Suppressor macrophage treated with lipopolysaccharide for 4 hours (primary cell): ENCODE data around the gene ST3GAL2.
"Not testable (repeated sequence)": the region's sequence is repeated elsewhere in the genome, so short reads cannot be mapped to it uniquely, and the experiment has no call there.

ENCODE experiments used
- DNase-seq: peaks from one replicate; pipeline ENCODE4 v3.0.0-alpha.2; 2020

The ST3GAL2 gene

DNA sequence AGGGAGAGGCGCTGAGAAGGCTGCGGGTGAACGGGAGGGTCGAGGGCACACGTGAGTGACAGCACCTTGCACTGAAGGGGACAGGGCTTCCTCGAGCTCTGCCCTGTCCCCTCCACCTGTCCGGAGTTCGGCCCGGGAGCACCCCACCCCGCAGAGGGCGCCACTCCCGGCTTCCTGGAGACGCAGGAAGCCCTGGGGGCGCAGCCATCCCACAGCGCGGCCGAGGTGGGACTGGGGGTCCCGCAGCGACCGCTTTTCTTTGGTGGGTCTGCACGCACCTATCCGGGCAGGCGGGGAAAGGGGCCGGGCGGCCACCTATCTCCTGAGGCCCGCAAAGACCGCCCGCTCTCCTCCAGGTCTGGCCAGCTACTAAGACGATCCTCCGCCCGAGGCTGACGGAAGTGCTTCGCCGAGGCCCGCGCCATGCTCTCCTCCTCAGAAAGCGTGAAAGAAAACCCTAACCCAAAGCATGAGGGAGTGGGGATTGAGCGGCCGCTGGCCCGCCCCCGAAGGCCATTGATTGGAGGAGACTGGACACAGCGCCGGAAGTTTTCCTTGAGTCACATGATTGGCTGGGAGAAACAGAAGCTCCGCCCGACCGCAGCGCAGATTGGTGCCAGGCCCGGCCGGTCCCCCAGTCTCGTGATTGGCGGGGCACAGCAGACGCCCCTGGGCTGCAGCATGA is 57.8 kb downstream of the ST3GAL2 start:
- peak; percentile 97 for DNase-seq

DNA sequence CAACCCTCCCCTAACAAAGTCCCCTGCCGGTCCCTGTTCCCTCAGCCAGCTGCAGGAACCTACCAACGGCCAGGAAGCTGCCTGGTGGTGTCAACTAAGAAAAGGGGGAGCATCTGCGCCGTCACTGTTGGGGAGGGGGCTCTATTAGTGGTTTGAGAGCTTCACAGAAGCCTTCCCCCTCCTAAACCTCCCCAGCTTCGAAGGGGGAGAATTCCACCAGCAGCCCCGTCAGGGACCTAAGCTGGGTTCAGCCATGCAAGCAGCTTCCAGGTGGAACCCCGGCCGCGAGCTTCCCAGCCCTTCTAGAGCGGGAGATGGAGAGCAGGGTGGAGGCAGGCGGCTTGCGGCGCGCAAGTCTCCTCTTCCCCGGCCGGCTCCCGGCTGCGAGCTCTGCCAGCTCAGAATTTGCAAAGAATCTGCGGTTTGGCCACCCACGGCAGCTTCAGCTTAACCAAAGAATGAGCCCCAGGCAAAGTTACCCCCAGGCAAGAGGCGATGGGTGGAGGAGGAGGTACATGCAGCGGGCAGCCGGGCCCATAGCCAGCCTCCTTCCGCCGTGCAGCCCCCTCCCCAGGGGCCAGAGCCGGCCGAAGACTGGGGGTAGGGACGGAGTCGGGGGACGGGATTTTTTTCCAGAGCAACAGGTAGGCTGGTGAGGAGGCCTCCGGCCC is 58.5 kb downstream of the ST3GAL2 start:
- peak; percentile 63 for DNase-seq

DNA sequence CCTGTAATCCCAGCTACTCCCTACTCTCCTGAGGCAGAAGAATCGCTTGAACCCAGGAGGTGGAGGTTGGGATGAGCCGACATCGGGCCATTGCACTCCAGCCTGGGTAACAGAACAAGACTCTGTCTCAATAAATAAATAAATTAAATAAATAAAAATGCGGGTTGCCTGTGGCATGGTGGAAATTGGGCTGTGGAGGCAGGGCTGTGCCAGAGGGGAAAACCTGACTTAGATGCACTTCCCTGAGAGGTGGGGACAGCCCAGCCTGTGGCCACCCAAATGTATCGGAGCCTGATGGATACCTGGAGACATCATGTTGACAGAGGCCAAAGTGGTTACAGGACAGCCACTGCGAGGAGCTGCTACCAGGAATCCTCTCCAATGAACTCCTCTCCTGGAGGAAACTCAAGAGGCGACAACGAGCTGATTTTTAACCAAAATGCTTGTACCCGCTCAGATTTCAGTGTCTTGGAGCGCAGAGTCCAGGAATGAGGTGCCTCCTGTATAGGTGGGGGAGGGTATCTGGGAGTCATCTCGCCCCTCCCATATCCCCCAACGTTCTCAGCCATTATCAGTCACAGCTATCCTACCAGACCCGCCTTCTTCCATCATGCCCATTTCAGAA is 59.9 kb downstream of the ST3GAL2 start:
- DNase-seq, result no peak

DNA sequence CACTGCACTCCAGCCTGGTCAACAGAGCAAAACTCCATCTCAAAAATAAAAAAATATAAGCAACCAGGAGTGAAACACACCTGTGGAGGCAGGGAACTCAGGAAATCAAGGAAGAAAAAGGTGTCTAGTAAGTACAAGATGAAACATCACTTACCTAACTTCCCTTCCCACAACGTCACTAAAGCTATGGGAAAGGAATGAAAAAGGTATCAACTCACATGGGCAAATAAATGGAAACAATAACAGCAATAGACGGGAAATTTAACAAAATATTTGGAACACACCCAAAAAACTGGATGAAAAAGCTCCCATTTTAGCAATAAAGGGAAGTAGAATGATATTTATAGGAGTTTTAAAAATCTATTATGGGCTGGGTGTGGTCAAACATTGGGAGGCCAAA is 61.1 kb downstream of the ST3GAL2 start:
- DNase-seq, result no peak

DNA sequence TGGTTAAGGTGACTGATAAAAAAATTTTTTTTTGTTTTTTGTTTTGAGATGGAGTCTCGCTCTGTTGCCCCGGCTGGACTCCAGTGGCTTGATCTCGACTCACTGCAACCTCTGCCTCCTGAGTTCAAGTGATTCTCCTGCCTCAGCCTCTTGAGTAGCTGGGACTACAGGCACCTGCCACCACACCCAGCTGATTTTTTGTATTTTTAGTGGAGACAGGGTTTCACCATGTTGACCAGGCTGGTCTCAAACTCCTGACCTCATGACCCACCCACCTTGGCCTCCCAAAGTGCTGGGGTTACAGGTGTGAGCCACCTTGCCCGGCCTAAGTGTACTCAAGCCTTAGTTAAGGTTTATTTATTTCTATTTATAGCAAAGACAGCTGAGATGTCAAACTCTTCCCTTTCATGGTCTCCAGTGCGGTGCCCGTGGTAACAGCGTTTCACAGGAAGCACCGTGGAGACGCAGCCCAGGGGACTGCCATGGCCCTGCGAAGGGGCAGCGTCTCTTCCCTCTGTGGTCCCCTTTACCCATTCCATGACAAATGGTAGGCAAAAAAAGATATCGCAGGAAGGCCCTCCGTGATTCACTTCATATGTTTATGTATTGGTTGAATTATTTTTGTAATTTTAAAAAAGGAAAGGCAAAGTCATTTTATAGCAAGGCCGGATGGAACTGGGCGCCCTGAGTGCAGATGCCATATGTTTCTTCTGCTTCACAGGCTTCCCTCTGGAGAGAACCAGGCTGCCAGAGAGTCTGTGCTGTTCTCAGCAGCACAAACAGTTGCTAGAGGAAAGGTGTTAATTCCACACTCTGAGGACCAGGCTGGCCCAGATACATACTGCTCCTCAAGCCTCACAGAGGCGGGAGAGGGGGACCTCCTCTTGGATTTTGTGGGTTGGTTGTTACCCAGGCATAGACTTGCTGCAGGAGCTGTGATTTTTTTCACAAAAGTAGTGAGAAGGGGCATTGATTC is 63.0 kb downstream of the ST3GAL2 start:
- DNase-seq, result no peak

DNA sequence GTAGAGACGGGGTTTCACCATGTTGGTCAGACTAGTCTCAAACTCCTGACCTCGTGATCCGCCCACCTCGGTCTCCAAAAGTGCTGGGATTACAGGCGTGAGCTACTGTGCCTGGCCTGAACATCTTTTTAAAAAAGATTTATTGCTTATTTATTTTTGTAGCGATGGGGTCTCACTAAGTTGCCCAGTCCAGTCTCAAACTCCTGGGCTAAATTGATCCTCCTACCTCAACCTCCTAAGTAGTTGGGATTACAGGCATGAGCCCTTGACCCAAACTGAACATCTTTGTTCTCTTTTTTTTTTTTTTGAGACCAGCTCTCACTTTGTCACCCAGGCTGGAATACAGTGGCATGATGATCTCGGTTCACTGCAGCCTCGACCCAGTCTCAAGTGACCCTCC is 64.7 kb downstream of the ST3GAL2 start:
- DNase-seq, result no peak

DNA sequence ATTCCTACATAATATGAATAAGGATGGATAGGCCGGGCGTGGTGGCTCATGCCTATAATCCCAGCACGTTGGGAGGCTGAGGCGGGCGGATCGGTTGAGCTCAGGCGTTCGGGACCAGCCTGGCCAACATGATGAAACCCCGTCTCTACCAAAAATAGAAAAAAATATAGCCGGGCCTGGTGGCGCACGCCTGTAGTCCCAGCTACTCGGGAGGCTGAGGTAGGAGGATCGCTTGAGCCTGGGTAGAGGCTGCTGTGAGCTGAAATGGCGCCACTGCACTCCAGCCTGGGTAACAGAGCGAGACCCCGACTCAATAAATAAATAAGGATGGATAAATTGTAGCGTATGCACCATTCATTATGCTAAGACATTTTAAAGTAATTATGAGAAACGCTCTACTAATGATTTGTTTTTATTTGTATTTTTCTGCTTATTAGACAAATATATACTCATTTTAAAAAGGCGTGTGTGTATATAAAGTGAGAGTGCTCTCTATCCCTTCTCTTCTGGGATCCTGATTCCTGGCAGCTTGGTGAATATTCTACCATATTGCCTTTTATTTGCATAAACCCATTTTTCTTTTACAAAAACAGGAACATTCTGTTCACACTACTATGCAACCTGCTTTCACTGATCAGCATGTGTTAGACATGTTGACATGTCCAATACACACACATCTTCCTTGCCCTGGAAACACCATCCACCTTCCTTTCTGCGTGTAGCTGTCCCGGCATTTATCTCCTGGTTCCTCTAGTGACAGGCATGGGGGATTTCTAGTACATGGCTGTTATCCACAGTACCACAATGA is 65.8 kb downstream of the ST3GAL2 start:
- DNase-seq, result no peak

DNA sequence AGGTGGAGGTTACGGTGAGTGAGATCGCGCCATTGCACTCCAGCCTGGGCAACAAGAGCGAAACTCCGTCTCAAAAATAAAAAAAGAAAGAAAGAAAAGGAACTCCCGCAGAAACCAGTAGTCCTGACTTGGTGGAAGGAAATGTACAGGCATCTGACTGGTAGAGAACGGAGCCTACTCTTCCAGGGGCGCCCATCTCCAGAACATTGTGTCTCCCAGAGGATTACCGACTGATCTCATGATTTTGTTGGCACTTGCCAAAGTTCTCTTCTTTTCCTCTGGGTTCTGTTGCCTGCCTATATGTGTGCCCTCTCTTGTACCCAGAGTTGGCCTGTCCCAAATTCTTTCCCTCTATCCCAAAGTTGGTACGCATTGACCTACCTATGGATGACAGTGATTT is 68.0 kb downstream of the ST3GAL2 start:
- DNase-seq, result no peak

DNA sequence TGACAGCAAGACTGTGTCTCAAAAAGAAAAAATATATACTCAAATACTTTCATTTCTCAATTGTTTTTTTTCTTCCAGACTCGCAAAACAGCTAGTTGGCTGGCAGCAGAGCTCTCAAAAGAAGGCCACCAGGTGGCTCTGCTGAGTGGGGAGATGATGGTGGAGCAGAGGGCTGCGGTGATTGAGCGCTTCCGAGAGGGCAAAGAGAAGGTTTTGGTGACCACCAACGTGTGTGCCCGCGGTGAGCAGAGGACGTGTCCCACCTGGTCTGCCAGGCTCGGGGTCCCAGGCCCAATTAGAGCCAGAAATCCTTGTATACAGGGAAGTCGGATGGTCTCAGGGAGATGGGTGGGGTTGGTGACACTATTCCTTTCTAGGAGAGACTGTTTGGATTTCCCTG is 68.8 kb downstream of the ST3GAL2 start:
- peak; percentile 15 for DNase-seq

DNA sequence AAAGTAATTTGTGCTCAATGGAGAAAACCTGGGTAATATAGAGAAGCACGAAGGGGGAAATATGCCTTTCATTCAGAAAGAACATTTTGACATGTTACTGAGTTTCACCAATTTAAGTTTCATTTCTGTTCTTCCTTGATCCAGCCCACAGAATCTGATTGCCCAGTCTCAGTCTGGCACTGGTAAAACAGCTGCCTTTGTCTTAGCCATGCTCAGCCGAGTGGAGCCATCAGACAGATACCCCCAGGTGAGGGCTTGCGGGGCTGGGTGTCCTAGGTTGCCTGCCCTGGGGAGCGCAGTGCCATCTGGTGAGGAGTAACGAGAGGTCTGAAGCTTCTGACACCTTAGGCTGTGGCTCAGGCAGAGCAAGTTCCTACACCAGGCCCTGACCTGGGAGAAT is 74.5 kb downstream of the ST3GAL2 start:
- DNase-seq, result no peak

DNA sequence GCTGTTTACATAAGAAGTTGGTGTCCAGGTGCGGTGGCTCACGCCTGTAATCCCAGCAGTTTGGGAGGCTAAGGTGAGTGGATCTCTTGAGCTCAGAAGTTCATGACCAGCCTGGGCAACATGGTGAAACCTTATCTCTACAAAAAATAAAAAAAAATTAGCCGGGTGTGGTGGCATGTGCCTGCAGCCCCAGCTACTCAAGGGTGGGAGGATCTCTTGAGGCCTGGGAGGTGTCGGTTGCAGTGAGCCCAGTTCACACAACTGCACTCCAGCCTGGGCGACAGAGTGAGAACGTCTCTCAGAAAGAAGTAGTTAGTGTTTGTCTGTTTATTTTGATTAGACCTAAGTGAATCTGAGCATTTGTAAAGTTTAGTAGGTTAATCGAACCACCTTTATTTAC is 79.3 kb downstream of the ST3GAL2 start:
- no peak for DNase-seq

DNA sequence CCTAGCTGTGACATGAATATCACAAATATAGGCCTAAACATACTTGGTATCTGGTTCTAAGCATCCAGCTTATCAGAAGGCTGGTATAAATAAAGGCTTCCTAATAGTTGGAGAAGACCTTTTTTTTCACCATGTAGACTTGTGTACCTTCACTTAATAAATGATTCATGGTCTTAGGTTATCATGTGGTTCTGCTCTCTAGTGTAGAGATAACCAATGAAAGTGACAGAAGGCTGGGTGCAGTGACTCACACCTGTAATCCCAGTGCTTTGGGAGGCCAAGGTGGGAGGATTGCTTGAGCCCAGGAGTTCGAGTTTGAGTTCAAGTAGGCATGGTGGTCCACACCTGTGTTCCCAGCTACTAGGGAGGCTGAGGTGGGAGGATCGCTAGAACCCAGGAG is 89.1 kb downstream of the ST3GAL2 start:
- no peak for DNase-seq

DNA sequence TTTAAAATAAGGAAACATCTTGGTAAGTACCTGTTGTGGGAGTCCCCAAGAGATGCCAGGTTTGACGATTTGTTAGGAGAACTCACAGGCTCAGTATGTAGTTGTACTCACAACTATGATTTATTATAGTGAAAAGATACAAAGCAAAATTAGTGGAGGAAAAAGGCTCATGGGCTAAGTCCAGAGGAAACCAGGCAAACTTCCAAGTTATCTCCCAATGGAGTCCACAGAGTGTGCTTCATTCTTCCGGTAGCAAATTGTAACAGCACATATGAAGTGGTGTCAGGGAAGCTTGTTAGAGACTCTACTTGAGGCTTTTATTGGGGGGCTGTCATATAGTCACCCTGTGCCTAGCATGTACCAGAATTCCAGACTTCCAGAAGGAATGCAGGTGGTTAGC is 89.9 kb downstream of the ST3GAL2 start:
- no peak for DNase-seq

DNA sequence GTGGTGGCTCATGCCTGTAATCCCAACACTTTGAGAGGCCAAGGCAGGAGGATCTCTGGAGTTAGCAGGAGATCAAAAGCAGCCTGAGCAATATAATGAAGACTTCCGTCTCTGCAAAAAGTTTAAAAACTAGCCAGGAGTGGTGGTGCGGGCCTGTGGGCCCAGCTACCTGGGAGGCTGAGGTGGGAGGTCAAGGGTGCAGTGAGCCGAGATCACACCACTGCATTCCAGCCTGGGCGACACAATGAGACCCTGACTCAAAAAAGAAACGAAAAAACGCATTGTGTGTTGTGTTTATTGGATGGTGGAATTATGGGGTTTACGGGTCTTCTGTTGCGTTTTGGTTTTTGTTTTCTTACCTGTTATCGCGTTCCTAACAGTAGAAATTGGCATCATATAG is 93.1 kb downstream of the ST3GAL2 start:
- no peak for DNase-seq

DNA sequence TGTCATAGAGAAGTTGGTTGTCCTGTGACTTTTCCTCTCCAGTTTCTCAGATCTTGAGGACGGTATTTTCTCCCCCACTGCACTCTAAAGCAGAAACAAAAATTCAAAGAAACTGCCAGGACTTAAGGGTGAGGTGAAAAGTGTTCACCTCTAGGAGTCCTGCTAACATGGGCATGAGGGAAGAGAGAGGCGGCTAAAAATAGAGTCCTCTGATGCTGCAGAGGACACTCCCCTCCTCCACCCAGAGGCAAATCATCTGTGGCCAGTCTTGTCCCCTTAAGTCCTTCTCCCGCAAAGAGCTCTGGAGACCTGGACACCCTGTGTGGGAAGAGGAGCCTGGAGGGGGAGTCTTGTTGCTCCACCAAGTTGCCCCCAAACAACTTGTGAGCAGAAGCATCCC is 96.9 kb downstream of the ST3GAL2 start:
- no peak for DNase-seq

DNA sequence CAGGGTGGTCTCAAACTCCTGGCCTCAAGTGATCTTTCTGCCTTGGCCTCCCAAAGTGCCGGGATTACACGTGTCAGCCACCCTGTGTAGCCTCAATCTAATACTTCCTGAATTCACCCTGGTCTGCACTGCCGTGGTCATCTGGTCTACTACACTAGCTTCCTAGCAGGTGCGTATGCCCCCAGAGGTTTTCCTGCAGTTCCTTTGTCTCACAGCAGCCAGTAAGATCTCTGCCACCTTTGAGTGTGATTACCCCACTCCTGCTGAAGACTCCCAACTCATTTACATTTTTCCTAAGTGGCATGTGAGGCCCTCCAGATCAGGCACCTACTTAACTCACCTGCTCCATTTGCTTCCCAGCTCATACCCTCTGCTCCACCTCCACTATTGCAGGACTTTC is 97.3 kb downstream of the ST3GAL2 start:
- DNase-seq, result no peak

DNA sequence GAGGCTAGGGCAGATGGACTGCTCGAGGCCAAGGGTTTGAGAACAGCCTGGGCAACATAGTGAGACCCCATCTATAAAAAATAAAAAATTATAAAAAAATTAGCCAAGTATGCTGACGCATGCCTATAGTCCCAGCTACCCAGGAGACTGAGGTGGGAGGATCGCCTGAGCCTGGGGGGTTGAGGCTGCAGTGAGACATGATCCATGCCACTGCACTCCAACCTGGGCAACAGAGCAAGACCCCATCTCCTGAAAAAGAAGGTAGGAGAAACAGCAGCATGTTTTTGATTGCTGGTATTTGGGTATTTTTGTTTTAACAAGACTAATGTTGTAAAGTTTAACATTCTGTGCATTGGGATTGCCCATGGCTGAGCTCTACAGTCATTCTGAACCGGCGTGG is 101.1 kb downstream of the ST3GAL2 start:
- no peak for DNase-seq

DNA sequence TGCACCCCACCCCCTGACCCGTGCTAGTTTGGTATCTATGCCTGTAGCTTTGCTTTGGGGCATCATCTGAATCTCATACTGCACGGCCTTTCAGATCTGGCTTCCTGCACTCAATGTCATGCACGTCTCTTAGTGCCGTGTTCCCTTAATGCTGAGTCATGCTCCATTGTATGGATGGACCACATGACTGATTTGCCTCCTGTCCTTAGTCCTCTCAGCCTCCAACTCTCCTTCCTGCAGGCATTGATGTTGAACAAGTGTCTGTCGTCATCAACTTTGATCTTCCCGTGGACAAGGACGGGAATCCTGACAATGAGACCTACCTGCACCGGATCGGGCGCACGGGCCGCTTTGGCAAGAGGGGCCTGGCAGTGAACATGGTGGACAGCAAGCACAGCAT is 106.2 kb downstream of the ST3GAL2 start:
- not testable (repeated sequence) for DNase-seq

DNA sequence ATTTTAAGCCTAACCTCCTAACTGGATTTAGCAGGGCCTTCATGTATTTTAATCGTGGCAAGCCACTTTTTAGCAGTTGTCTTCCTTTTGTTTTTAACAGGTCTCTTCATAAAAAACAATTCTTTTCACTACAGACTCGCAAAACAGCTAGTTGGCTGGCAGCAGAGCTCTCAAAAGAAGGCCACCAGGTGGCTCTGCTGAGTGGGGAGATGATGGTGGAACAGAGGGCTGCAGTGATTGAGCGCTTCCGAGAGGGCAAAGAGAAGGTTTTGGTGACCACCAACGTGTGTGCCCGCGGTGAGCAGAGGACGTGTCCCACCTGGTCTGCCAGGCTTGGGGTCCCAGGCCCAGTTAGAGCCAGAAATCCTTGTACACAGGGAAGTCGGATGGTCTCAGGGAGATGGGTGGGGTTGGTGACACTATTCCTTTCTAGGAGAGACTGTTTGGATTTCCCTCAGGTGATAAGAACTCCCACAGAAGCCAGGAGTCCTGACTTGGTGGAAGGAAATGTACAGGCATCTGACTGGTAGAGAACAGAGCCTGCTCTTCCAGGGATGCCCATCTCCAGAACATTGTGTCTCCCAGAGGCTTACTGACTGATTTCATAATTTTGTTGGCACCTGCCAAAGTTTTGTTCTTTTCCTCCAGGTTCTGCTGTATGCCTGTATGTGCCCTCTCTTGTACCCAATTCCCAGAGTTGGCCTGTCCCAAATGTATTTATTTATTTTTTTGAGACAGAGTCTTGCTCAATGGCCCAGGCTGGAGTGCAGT is 107.1 kb downstream of the ST3GAL2 start:
- DNase-seq, result no peak

DNA sequence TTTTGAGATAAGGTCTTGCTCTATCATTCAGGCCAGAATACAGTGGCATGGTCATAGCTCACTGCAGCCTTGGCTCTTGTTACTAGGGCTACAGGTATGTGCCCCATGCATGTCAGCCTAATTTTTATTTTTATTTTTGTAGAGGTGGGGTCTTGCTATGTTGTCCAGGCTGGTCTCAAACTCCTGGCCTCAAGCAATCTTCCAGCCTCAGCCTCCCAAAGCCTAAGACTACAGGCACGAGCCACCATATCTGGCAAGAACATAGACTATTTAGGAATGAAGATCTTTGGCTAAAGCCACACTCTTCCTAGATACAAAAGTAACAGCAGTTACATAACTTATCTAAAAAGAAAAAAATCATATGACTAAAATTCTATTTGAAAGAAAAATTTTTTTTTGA is 107.8 kb downstream of the ST3GAL2 start:
- DNase-seq, result no peak
